Activated naive CD8-positive, alpha-beta T cell treated with anti-CD3 and anti-CD28 coated beads for 36 hours (primary cell): ENCODE data around the gene UNC13D. TPM values are rescaled to one million over a fixed set of nuclear protein-coding genes. Genes with fewer than 3 reads are reported as not detected.
"Not testable (repeated sequence)": the region's sequence is repeated elsewhere in the genome, so short reads cannot be mapped to it uniquely, and the experiment has no call there.

Experiments used
- DNase-seq: peaks from one replicate; pipeline ENCODE4 v3.0.0; 2021
- H3K27ac Mint-ChIP-seq: one replicate; pipeline ENCODE4 v1.8.0; 2022; ENCODE audit warnings: mild to moderate bottlenecking, moderate library complexity, mixed read lengths
- H3K27me3 Mint-ChIP-seq: one replicate; pipeline ENCODE4 v1.8.0; 2022; ENCODE audit warnings: mild to moderate bottlenecking, mixed read lengths
- H3K36me3 Mint-ChIP-seq: one replicate; pipeline ENCODE4 v1.8.0; 2021; ENCODE audit warnings: mild to moderate bottlenecking, mixed read lengths
- H3K4me1 Mint-ChIP-seq: one replicate; pipeline ENCODE4 v1.8.0; 2021; ENCODE audit warnings: mixed read lengths
- H3K4me3 Mint-ChIP-seq: one replicate; pipeline ENCODE4 v1.8.0; 2022; ENCODE audit warnings: mild to moderate bottlenecking, moderate library complexity, mixed read lengths
- H3K9me3 Mint-ChIP-seq: one replicate; pipeline ENCODE4 v1.8.0; 2022; ENCODE audit warnings: mixed read lengths
- total RNA-seq, 2 experiments: library from RNA; stranded (reverse); gene quantifications; one replicate each; pipeline ENCODE4 v1.2.3, GENCODE V29; 2021

UNC13D gene
- total RNA-seq, 2 experiments from 2014 or later, result 145 to 156 TPM

DNA sequence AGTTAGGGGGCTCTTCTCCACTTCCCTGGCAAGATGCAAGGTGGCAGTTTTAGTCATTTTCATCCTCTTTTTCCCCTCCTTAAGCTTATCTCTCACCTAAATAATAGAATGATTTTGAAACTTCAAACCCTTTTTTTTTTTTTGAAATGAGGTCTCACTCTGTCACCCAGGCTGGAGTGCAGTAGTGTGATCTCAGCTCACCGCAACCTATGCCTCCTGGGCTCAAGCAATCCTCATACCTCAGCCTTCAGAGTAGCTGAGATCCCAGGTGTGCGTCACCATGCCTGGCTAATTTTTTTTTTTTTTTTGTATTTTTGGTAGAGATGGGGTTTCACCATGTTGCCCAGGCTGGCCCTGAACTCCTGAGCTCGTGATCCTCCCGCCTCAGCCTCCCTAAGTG, 20.7 kb upstream of the UNC13D start:
- H3K27me3 Mint-ChIP-seq, H3K36me3 Mint-ChIP-seq, H3K9me3 Mint-ChIP-seq, DNase-seq: not testable (repeated sequence)
- H3K4me3 Mint-ChIP-seq, result peak overlapping the region; percentile 25
- peaks cover 14% of the 10 kb centered on the region for H3K4me1 Mint-ChIP-seq
- H3K27ac Mint-ChIP-seq, result peak overlapping the region; percentile 56

DNA sequence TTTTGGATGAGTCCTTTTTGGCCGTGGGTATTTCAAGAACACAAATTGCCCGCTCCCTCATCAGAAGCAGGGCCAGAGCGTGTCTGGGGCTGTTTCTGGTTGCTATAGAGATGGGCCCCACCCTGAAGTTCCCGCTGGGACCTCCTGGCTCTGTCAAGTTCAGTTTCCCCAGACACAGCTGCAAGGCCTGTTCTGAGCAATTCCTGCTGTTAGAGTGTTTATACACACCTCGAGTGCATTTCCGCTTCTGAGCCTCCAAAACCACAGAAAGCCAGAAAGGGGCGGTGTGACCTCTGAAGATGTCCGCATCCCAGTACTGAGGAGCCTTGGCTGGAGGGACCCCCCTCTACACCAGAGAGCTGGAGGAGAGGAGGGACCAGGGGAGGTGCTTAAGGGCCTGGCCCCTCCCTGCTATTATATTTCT, 20.3 kb upstream of the UNC13D start:
- Mint-ChIP-seq H3K4me1 (peaks cover 15% of the 10 kb centered on the region), H3K27me3 (no peaks in the 10 kb centered on the region), H3K27ac (peak overlapping the region; percentile 56), H3K36me3 (no peaks in the 10 kb centered on the region), H3K9me3 (no peaks in the 10 kb centered on the region), H3K4me3 (no peak overlapping the region)
- DNase-seq, result peak; percentile 55

DNA sequence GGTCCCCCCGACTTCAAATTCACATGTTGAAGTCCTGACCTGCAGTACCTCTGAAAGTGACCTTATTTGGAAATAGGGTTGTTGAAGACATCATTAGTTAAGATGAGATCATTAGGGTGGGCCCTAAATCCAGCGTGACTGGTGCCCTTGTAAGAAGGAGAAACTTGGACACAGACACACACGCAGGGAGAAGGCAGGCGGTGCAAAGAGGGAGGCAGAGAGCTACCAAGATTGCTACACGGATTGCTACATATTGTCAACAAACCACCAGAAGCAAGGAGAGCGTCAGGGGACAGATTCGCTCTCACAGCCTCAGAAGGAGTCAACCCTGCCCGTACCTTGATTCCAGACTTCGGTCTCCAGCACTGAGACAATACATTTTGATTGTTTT, 17.7 kb upstream of the UNC13D start:
- Mint-ChIP-seq H3K27me3 (no peaks in the 10 kb centered on the region), H3K4me1 (peaks cover 27% of the 10 kb centered on the region), H3K4me3 (no peak overlapping the region), H3K36me3 (no peaks in the 10 kb centered on the region), H3K27ac (no peak overlapping the region), H3K9me3 (no peaks in the 10 kb centered on the region)
- DNase-seq, result no peak

DNA sequence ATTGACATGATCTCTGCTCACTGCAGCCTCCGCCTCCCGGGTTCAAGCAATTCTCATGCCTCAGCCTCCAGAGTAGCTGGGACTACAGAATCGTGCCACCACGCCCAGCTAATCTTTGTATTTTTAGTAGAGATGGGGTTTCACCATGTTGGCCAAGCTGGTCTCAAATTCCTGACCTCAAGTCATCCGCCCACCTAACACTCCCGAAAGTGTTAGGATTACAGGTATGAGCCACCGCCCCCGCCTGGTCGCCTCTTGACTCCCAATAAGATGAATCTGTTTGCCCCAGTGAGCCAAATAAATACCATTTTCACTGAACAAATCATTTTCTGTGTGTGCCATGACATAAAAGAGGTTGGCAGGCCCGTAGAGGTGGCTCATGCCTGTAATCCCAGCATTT, 15.2 kb upstream of the UNC13D start:
- peaks cover 25% of the 10 kb centered on the region for H3K4me1 Mint-ChIP-seq
- not testable (repeated sequence) for H3K36me3 Mint-ChIP-seq, DNase-seq, H3K4me3 Mint-ChIP-seq, H3K9me3 Mint-ChIP-seq, H3K27me3 Mint-ChIP-seq, H3K27ac Mint-ChIP-seq

DNA sequence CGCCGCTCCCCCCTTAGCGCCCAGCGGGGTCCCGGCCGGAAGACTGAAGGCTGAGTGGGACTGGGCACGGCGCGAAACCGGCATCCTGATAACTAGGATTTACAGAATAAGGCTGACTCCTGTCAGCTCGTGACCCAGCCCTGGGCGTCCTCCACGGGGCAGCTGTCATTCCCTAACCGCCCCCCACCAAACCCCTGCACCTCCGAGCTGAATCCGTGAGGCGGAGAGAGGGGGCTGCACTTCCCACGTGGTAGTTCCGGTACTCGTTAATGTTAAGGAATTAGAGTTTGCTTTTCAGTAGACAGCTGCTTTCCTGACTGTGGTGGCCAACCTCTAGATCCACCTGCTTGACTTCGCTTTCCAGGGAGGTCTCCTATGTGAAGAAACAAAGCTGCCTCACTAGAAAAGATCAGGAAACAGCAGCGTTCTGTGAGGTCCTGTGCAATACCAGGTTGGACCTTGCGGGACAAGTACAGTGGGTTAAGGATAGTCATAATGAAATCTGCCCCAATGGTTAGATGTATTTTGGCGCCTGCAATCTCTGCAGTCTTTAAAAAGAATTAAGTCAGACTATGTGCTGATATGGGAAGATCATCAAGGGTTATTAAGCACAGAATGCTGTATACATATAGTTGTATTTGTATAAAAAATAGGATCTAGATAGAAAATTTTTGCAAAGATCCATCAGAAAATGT, 12.0 kb upstream of the UNC13D start:
- no peaks in the 10 kb centered on the region for H3K27me3 Mint-ChIP-seq
- no peaks in the 10 kb centered on the region for H3K9me3 Mint-ChIP-seq
- no peak for DNase-seq
- H3K27ac Mint-ChIP-seq, result no peak overlapping the region
- H3K4me3 Mint-ChIP-seq, result no peak overlapping the region
- no peaks in the 10 kb centered on the region for H3K36me3 Mint-ChIP-seq
- H3K4me1 Mint-ChIP-seq, result peaks cover 26% of the 10 kb centered on the region

DNA sequence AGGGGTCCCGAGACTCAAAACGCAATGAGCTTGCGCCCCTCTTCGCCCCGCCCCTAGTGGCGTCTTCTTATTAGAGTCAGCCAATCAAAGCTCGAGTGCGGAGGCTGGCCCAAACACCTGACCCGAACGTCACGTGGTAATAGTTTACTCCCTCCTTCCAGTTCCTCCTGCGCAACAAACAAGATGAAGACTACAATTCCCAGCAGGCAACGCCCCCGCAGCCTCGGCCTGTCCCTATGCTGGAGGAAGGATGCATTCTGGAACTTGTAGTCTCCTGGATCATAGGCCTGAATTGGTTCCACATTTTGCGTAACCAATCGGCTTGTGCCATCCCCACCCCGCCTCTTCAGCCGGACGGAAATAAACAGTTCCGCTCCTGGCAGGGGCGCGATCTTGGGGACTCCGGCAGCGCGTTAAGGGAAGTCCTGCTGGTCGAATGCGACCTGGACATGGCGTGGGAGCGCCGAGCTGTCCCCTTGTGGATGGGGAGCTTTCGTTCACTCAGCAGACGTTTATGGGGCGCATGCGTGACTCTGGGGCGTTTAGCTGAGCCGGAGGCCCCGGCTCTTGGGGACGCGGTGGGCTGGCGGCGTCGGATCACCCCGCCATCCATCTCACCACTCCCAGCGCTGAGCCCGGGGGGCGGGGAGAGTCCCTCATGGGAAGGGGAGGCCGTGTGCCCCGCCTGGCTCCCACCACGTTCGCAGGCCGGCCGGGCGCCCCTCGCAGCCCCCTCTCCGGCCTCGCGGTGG, 11.3 kb upstream of the UNC13D start, which contains the start of gene WBP2:
WBP2 (minus strand) TSS at position 26 of the 752 bp plus-strand sequence. CDS start 38 bp downstream, outside the sequence.
- H3K27me3 Mint-ChIP-seq, result no peaks in the 10 kb centered on the region
- H3K27ac Mint-ChIP-seq, result no peak within 1 kb of the TSS

DNA sequence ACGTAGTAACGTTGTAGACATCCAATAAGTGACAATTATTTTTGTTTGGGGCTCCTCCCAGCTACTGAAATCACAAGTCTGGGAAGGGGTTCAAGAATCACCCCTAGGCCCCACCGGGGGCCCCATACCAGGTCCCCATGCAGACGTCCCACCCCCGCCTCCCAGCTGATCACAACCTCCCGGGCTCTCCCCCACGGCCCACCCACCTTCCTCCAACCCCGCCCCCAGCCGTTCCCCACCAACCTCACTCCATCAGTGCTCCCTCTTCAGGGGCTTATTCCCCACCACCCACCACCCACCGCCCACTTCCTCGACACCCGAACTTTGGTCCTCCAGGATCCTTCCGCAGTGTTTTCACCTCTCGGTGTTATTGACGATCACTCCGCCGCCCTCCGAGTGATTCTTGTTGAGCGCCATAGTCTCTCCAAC, 10.7 kb upstream of the UNC13D start:
- peaks cover 26% of the 10 kb centered on the region for H3K4me1 Mint-ChIP-seq
- H3K36me3 Mint-ChIP-seq, result peaks cover under 1% of the 10 kb centered on the region
- H3K9me3 Mint-ChIP-seq, result no peaks in the 10 kb centered on the region
- H3K27me3 Mint-ChIP-seq, result no peaks in the 10 kb centered on the region
- no peak overlapping the region for H3K4me3 Mint-ChIP-seq
- no peak overlapping the region for H3K27ac Mint-ChIP-seq
- no peak for DNase-seq

More for the DNA sequence above, 11.3 kb upstream of the UNC13D start, which contains the start of gene WBP2:
- Mint-ChIP-seq H3K4me1 (peaks cover 26% of the 10 kb centered on the region), H3K36me3 (no peaks in the 10 kb centered on the region), H3K4me3 (no peak within 1 kb of the TSS), H3K9me3 (no peaks in the 10 kb centered on the region)
- DNase-seq, result peak; percentile 97

DNA sequence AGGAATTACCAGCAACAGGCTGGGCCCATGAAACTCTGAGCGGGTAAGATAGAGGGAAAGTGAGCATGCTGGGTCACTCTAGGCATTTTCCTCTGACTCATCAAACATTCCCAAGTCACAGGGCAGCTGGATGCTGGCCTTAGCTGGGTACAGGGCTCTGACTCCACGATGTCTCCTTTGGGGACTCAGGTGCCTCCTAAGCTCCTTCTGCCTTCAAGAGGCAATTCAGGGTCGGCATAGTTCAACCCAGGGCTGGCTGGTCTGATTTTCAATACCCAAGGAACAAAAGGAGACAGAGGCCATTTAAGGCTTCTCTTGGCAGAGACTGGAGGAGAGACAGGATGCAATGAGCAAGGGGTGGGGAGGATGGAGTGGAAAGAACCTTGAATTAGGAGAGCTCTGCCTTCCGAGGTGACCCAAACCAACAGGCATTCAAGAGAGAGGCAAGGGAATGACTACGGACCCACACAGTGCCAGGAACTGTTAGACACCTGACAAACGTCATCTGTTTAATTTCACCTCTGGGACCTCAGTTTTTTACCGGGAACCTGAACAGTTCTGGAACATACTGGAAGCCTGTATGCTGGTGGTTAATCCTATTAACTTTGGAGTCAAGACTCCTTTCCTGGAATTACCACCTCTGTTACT, 10.0 kb upstream of the UNC13D start:
- DNase-seq, result no peak
- peaks cover 3% of the 10 kb centered on the region for H3K36me3 Mint-ChIP-seq
- no peaks in the 10 kb centered on the region for H3K27me3 Mint-ChIP-seq
- no peak overlapping the region for H3K27ac Mint-ChIP-seq
- no peak overlapping the region for H3K4me3 Mint-ChIP-seq
- peaks cover 23% of the 10 kb centered on the region for H3K4me1 Mint-ChIP-seq
- no peaks in the 10 kb centered on the region for H3K9me3 Mint-ChIP-seq

DNA sequence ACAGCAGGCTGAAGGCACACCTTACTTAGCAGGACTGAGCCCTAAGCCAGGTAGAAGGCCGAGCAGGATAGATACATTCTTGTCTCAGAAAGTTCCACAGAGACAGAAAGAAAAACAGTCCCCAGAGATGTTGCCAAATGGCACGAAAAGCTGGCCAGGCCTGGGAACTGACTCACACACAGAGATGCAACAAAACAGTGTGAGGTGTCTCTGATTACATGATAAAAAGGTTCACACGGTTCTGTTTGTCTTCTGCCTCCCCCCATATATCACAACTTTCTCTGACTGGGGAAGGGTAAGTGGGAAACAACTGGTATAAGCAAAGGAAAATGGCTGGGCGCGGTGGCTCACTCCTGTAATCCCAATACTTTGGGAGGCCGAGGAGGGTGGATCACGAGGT, 9.2 kb upstream of the UNC13D start:
- DNase-seq, result no peak
- Mint-ChIP-seq H3K36me3 (peaks cover 3% of the 10 kb centered on the region), H3K27me3 (no peaks in the 10 kb centered on the region), H3K9me3 (no peaks in the 10 kb centered on the region), H3K4me1 (peaks cover 18% of the 10 kb centered on the region), H3K27ac (peak overlapping the region; percentile 62), H3K4me3 (peak overlapping the region; percentile 25)

DNA sequence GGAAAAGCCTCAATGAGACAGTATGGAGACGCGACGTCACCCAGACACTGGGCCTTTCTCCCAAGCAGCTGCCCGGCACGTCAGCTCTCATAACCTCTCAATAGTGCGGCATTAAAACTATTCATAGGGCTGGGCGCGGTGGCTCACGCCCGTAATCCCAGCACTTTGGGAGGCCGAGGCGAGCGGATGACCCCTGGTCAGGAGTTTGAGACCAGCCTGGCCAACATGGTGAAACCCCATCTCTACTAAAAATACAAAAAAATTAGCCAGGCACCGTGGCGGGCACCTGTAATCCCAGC, 7.4 kb upstream of the UNC13D start:
- H3K27me3 Mint-ChIP-seq, DNase-seq, H3K36me3 Mint-ChIP-seq, H3K9me3 Mint-ChIP-seq, H3K27ac Mint-ChIP-seq, H3K4me3 Mint-ChIP-seq: not testable (repeated sequence)
- peaks cover 16% of the 10 kb centered on the region for H3K4me1 Mint-ChIP-seq

DNA sequence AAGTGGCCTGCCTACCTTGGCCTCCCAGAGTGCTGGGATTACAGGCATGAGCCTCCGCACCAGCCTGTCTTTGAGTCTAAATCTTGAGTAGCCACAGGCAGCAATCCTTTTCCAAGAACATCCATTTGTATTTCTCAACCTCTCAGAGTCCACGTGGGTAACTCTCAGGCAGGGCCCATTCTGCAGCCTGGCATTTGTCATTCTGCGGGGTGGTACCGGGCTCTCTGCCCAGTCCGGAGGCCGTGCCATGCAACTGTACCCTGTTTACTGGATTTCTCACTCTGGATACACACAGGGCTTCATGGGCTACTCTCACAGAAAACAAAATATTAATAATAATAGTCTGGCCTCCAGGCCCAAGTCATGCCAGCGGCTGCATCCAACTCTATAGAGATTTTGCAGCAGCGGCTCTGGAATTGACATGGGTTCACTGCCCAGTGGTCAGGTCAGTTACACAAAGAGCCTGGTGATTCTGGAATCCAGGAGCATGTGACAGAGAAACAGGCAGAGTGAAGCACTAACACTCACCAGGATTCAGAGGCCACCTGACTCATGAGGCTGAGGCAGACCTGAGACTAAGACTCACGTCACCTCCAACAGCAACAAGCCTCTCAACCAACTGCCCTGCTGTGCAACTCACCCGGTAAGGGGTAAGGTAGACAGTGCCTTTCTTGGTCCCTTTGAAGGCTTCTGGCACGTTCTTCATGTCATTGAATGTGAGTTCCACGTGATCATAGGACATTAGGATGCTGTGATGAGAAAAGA, 6.9 kb upstream of the UNC13D start:
- DNase-seq, result no peak
- Mint-ChIP-seq H3K27me3 (no peaks in the 10 kb centered on the region), H3K4me3 (no peak overlapping the region), H3K4me1 (peaks cover 11% of the 10 kb centered on the region), H3K36me3 (peaks cover 4% of the 10 kb centered on the region), H3K27ac (no peak overlapping the region), H3K9me3 (no peaks in the 10 kb centered on the region)

DNA sequence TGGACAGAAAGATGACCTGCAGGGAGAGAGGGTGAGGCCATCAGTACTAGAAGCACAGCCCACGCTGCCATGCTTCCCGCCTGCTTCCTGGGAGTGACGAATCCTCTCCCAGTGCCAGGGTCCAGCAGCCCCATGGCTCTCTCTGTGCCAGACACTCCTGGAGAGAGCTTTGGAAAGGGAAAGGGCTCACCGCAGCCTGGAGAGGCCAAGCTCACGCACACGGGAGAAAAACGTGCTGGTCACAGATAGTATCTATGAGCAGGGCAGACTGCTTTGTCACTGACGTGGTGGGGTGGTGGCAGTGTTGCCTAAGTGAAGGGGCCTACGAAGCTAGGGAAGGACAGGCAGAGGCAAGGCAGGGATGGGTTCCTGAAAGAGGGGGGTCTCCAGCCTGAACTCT, 5.5 kb upstream of the UNC13D start:
- H3K27ac Mint-ChIP-seq, result no peak overlapping the region
- H3K9me3 Mint-ChIP-seq, result no peaks in the 10 kb centered on the region
- DNase-seq, result no peak
- H3K27me3 Mint-ChIP-seq, result no peaks in the 10 kb centered on the region
- no peak overlapping the region for H3K4me3 Mint-ChIP-seq
- H3K36me3 Mint-ChIP-seq, result peaks cover 6% of the 10 kb centered on the region
- peaks cover 20% of the 10 kb centered on the region for H3K4me1 Mint-ChIP-seq

DNA sequence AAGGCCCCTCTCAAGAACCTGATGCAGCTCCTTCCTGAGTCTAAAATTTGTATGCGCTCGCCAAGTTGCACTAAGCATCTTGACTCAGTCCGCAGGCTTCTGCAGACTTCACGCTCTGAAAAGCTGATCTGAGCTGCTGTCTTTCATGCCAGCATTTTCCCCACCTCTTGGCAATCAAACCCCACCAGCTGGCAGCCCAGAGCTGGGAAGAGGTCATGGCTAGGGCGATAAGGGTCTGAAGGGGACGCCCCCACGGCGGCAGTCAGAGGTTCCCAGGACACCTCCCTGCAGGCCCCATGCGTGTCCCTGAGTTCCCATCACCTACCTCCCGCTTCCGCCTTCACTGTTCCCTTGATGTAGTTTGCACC, 5.1 kb upstream of the UNC13D start:
- Mint-ChIP-seq H3K4me3 (no peak overlapping the region), H3K27me3 (no peaks in the 10 kb centered on the region), H3K4me1 (peaks cover 16% of the 10 kb centered on the region), H3K27ac (no peak overlapping the region), H3K36me3 (peaks cover 6% of the 10 kb centered on the region), H3K9me3 (no peaks in the 10 kb centered on the region)
- no peak for DNase-seq

DNA sequence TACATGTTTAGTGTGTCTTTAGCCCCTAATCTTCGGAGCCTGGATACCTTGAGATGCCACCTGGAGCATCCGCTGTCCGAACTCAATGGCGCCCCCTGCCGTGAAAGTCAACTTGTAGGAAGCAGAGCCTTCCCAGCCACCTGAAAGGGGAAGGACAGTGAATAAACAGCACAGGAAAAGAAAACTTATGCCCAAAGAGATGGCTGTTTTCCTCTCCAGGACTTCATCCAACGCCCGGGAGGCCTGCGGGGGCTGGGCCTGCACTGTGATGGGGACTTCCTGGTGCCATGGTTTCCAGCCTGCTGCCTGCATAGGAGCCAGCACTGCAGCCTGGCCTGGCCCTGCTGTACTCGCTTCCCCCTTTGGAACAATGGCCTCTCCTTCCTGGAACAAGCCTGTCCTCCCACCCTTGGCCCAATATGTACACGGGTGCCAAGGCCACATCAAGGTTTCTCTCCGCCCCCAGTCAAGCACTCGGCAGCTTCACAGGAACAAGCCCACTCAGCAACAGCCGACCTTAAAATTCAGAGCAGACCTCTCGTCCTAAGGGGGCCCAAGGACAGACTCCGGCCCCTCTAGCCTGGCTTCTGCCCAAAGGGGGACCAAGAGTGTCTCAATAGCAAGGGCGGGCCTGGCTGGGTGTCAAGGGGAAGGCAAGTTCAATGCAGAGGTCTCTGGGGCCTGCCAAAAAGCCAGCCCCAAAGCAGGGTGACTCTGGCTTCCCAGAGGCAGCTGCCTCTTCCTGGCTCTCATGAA, 4.5 kb upstream of the UNC13D start:
- Mint-ChIP-seq H3K27me3 (no peaks in the 10 kb centered on the region), H3K4me3 (no peak overlapping the region), H3K4me1 (peaks cover 14% of the 10 kb centered on the region), H3K9me3 (no peaks in the 10 kb centered on the region), H3K36me3 (peaks cover 6% of the 10 kb centered on the region), H3K27ac (peak overlapping the region; percentile 52)
- DNase-seq, result peak; percentile 74
